SKM-1 (cell line): ENCODE results near the gene MAP3K20.
"Not testable (repeated sequence)": the region's sequence is repeated elsewhere in the genome, so short reads cannot be mapped to it uniquely, and the experiment has no call there.

Experiments used
- DNase-seq: peaks from one replicate; lab custom pipeline; 2025; ENCODE audit not compliant: unreplicated experiment; lab: John Stamatoyannopoulos, UW

MAP3K20 gene

GRCh38 chr2:173075781-173076580 lies at the start of gene MAP3K20:
MAP3K20 (plus strand) TSS chr2:173075846; CDS start chr2:173091032, 15,186 bp downstream.
- DNase-seq, result peak; percentile 71

- DNase-seq, result no peak
These were observed 49.2 kb upstream of the MAP3K20 start for GRCh38 chr2:173026479-173026878.

GRCh38 chr2:173027181-173028128 lies 48.2 kb upstream of the MAP3K20 start:
- peak; percentile 30 for DNase-seq

- DNase-seq, result no peak
These were observed 47.5 kb upstream of the MAP3K20 start for GRCh38 chr2:173028141-173028540.

- no peak for DNase-seq
These were observed 47.0 kb upstream of the MAP3K20 start for GRCh38 chr2:173028671-173029070.

GRCh38 chr2:173030561-173031490 lies 44.8 kb upstream of the MAP3K20 start:
- no peak for DNase-seq

GRCh38 chr2:173032032-173032431 lies 43.6 kb upstream of the MAP3K20 start:
- DNase-seq, result no peak

GRCh38 chr2:173033084-173033483 lies 42.6 kb upstream of the MAP3K20 start:
- DNase-seq, result no peak

GRCh38 chr2:173034143-173034542 lies 41.5 kb upstream of the MAP3K20 start:
- DNase-seq, result no peak

GRCh38 chr2:173037245-173038120 lies 38.2 kb upstream of the MAP3K20 start:
- DNase-seq, result no peak

- not testable (repeated sequence) for DNase-seq
These were observed 37.4 kb upstream of the MAP3K20 start for GRCh38 chr2:173038257-173038656.

GRCh38 chr2:173040729-173041128 lies 34.9 kb upstream of the MAP3K20 start:
- DNase-seq, result no peak

GRCh38 chr2:173043476-173043875 lies 32.2 kb upstream of the MAP3K20 start:
- DNase-seq, result peak; percentile 11

GRCh38 chr2:173043897-173044519 lies 31.6 kb upstream of the MAP3K20 start:
- DNase-seq, result no peak

- DNase-seq, result no peak
These were observed 31.0 kb upstream of the MAP3K20 start for GRCh38 chr2:173044686-173045085.

GRCh38 chr2:173045181-173045580 lies 30.5 kb upstream of the MAP3K20 start:
- no peak for DNase-seq

- no peak for DNase-seq
These were observed 27.1 kb upstream of the MAP3K20 start for GRCh38 chr2:173048522-173048896.

GRCh38 chr2:173048897-173049661 lies 26.6 kb upstream of the MAP3K20 start:
- DNase-seq, result peak; percentile 2

- DNase-seq, result no peak
These were observed 25.8 kb upstream of the MAP3K20 start for GRCh38 chr2:173049831-173050230.
